ENCODE measurements around the gene AMBRA1.
A peak's percentile ranks its signal among the peaks of the same experiment; 100 is the strongest.

AMBRA1 gene

DNA sequence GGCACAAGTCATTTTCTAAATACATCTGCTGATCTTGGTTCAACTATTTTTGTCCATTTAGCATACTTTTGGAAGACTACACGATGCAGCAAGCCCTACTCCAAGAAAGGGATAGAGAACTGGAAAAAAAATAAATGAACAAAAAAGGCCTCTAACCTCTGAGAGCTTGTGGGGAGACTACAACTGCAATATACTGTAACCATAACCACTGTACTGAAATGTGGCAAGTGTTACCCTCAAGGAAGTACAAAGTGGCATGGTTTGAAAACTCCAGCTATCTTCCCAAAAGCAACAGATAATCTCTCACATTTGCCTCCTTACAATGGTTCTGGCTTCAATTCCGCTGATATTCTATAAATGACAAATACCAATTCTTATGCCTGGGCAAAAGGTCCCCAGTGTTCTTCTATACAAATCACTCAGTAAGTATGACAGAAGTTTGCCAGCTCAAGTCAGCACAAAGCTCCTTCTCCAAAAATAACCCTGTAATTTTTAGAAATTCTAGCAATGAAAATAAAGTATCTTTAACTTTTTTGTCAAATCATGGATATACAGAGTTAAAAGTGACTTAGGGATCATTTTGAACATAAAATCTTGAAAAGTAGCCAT, 22.9 kb downstream of the AMBRA1 start:
- DNase-seq (ENCODE audit: low spot score) = no peak

DNA sequence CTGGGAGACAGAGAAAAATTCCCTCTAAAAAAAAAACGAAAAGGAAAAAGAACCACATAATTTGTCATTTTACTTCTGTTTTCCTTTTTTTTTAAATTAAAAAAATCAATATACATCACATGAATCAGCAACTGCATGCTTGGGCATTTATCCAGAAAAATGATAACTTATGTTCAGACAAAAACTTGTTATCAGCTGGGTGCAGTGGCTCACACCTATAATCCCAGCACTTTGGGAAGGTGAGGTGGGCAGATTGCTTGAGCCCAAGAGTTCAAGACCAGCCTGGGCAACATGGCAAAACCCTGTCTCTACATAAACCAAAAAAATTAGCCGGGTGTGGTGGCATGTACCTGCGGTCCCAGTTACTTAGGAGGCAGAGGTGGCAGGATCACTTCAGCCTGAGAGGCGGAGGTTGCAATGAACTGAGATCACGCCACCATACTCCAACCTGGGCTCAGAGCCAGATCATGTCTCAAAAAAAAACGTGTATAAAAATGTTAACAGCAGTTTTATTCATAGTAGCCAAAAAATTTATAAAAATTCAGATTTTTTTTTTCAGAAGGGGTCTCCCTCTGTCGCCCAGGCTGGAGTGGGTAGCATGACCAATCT, 28.5 kb downstream of the AMBRA1 start:
- DNase-seq (ENCODE audit: low spot score) = no peak

DNA sequence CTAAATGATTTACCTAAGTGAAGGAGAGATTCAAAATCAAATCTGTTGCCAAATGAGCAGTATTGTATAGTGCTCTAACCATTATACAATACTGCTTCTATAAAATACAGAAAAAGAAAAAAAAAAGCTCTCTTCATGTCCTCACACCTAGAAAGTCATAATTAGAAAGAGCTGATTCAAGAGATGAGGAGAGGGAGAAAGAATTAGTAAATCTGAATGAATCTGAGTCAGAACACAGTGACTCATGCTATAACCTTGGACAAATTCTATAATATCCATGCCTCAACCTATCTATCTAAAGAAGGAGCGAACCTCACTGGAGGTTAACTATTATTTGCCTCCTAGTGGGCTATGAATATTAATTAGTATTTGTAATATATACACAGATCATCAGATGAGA, 29.4 kb downstream of the AMBRA1 start:
- no peak for DNase-seq (ENCODE audit: low spot score)

DNA sequence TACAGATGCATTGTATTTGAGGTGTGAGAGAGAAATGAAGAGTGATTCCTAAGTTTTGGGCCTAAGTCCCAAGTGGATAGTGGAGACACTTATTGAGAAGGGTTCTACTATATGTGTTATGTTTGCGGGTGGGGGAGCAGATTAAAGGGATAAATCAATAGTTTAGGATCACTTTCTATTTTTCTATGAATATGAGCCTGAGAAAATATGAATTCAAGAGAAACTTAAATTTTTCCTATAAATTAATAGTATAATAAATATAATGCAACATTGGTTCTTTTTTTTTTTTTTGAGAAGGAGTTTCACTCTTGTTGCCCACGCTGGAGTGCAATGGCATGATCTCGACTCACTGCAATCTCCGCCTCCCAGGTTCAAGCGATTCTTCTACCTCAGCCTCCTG, 31.3 kb downstream of the AMBRA1 start:
- DNase-seq (ENCODE audit: low spot score) = no peak

DNA sequence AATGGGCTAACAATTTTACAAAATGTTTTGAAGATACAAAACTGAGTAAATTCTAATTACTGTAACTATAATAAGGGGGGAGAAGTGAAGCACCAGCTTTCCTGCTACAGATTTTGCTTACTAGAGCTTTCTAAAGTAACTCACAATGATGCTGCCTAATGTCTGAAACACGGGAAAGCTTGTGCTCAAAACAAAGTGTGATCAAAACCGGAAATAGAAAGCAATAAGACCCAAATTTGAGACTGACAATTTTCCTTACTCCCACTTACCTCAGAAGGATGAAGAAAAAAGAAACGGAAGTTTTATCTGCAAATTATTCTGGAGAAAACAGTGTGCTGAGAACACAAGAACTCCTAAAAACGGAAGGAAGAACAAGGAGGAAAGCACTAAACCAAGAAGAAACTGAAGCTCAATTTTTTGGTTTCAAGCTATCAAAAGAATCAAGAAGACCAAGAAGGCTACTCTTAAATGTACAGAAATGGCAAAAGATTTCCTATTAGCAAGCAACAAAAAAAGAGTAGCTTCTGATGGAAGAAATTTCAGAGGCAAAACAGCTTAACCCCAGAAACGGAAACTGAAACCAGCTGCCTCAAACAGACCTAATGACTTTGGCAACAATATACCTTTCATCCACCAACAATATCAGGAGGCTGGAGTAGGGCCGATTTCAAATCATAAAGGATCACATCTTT, 33.4 kb downstream of the AMBRA1 start:
- DNase-seq (ENCODE audit: low spot score) = peak; percentile 32

DNA sequence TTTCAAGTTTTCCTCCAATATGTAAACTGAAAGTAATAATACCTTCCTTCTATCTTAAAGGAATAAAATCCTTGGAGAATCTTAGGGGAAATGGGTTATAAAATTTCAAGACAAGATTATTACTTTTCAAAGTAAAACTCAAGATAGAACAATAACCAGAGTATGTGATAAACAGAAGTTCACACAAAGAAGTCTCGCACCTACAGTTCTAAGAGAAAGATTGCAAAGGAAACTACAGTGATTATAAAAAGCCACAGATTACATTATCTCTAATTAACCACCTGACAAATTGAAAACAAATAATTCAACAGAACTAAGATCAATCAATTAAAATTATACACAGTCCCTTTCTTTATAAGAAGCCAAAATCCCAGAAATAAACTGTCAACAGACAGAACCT, 34.0 kb downstream of the AMBRA1 start:
- DNase-seq (ENCODE audit: low spot score) = no peak

DNA sequence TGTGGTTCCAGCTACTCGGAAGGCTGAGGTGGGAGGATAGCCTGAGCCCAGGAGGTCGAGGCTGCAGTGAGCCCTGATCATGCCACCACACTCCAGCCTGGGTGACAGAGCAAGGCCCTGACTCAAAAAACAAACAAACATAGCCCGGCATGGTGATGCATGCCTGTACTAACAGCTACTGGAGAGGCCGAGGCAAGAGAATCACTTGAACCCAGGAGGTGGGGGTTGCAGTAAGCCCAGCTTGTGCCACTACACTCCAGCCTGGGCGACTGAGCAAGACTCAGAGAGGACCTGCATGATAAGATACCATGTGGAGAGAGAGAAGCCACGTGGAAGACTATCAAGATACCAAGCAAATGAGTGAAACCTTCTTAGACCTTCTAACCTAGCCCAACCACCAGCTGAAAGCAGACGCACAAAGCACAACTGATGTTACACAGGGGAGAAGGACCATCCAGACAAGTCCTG, 36.1 kb downstream of the AMBRA1 start:
- DNase-seq (ENCODE audit: low spot score) = no peak

DNA sequence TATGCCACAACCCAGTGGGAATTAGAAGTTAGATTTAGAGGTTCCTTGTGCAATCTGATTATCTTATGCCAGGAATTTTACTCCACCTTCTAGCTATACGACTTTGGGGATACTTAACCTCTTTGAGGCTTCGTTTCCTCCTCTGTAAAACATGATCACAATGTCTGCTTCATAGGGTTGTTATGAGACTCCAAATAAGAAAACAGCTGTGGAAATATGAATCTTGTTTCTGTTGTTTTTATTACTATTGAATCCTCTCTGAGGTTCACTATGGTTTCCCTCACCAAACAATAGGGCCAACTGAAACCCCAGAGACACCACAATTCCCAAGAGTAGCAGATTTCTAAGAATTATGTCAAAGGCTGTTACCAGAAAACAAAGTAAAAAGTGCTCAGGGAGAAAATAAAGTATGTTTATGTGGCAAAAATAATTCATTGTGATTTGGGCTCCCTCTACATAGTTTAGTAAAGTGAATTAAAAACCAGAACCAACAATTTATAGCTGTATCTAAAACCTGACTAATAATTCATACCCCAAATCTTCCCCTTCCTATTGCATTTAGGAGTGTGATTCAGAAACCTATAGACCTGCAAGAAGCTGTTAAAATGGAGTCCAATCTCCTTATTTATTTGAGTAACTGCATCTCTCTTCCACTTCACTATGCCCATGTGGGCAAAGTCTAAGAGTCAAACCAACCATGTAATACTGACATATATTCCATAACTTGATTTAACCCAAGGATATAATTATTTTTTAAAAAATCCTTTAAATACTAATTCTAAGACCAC, 38.4 kb downstream of the AMBRA1 start:
- DNase-seq (ENCODE audit: low spot score) = no peak

DNA sequence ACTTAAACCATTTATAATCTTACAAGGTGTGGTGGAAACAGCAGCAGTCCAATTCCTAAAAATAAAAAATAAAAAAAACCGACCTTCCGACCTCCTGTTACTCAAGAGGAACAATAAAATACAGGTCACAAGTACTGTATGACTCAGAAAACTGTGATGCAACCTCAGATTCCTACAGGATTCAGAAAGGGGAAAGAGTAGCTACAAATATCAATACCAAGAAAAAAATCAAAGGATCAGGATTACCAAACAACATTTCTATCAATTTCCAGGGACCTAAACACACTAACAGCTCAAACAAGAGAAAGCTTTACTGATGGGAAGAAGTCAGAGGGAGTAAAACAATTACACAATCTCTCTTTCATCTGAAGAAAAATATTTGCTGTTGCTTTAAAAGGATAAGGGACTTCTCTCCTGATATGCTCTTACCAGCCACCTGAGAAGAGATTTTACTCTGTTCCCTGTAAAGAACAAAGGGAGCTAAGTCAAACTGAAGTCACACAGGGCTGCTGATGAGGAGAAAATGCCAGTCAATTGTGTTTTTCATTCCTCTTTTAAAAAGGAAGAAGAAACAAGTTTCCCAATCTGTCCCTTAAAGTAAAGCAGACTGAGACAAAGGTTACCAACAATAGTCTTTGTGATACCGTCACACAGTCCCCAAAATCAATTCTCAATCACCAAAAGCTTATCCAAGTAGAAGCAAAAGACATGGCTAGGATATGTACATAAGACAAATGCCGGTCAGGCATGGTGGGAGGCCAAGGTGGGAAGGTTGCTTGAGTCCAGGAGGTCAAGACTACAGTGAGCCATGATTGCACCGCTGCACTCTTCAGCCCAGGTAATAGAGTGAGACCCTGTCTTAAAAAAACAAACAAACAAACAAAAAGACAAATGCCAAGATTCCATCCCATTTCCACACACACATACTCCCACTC, 39.3 kb downstream of the AMBRA1 start:
- DNase-seq (ENCODE audit: low spot score) = peak; percentile 64

DNA sequence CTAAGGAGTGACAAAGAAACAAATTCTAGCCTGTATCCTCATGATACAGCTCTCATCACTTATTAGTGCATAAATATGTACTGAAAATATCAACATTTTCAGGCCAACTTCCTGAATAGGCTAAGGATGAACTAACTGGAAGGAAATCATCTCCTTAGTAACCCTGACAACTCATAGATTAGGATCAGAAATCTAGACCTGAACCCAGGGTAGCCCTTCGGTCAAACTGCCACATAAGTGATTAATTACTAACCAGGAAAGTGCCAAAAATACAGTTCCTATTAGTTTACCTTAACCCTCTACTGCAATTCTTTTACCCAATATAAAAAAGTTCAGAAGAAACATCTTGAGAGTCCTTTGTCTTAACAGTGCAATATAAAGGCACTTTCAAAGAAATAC, 40.0 kb downstream of the AMBRA1 start:
- no peak for DNase-seq (ENCODE audit: low spot score)

DNA sequence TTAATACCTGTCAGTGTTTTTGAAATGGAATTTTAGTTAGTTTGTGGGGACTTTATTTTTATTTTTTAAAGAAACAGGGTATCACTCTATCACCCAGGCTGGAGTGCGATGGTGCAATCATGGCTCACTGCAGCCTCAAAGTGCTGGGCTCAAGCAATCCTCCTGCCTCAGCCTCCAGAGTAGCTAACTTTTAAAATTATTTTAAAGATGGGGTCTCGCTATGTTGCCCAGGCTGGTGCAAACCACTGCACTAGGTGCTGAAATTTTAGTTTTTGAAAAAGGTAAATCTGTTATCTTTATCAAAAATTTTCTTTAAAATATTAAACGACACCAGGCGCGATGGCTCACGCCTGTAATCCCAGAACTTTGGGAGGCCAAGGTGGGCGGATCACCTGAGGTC, 42.6 kb downstream of the AMBRA1 start:
- DNase-seq (ENCODE audit: low spot score) = no peak

DNA sequence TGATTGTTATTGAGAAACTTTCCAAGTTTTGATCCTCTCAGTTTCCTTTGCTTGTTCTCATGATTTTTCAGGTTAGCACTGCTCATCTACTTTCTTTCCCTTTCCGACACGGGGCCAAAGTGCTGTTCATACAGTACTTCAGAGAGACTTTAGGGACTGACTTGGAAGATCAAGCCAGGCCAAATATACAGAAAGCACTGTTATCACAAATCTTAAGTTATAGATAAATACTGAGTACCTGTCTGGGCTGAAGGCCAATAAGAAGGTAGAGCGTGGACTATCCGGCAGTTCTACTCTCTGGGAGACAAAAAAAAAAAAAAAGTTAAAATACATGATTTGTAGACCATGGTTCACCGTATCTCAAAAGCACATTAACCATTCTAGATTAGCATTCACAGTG, 46.2 kb downstream of the AMBRA1 start:
- no peak for DNase-seq (ENCODE audit: low spot score)

DNA sequence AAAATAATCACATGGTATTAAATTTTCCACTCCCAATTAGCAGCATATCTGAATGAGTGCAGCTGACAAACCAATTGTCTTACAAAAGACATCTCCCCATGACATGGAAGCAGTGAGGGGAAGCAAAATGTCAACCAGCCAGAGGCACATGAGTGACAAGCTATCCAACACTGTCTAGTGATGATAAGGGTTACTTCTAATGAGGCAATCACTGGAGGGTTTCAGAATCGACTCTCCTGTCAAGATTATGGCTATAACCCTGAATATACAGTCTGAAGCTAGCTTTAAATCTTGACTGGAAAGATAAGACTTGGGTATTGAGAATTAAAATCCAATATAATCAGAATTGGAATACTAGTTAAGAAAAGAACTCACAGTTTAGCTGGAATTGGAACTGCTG, 50.3 kb downstream of the AMBRA1 start:
- no peak for DNase-seq (ENCODE audit: low spot score)

DNA sequence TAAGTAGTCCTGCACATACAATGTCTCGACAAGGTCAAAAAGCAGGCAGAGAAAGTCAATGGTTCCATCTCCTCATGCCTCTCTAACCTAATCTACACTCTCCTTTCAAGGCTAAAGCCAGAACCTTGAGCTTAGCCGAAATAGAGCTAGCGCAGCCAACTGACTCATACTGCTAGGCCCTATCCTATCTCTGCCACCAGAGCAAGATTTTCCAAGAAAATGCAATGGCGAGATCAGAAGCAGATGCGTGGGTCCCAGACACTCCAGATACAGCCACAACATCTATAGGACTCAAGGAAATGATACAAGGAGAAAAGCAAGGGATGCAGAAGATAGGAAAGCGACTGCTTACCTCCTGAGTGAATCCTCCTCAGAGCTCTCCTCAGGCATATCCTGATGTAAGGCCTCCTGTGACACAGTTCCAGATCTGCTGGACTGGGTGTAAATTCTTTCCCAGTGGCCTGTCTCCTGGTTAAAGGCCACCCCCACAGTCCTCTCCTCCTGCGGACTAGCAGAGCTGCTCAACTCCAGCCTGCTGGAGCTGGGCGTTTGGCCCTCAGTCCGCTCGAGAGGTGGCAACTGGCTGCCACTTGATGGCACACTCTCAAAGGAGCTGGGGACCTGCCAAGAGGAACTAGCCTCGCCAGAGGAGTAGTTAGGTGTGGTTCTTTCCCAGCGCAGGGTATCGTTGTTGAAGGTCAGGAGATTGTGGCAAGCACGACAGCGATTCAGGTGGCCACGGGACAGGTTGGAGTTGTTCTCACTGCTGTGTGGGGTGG, 52.0 kb downstream of the AMBRA1 start:
- DNase-seq (ENCODE audit: low spot score) = no peak

DNA sequence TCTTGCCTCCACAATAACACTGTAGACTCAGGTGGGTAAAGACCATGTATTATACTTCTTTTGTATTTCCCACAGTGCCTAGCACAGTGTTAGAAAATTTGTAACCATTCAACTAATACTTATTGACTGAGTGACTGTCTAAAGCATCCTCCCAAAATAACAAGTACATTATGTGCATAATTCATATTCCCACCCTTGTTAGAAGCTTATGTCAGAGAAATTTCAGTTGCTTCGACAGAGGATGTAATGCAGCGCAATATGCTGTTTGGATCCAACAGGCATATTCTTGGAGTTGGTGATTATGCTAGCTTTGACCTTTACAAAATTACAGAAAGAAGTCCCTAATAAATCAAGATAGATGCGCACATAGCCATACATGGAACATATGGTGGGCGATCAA, 53.0 kb downstream of the AMBRA1 start:
- no peak for DNase-seq (ENCODE audit: low spot score)

DNA sequence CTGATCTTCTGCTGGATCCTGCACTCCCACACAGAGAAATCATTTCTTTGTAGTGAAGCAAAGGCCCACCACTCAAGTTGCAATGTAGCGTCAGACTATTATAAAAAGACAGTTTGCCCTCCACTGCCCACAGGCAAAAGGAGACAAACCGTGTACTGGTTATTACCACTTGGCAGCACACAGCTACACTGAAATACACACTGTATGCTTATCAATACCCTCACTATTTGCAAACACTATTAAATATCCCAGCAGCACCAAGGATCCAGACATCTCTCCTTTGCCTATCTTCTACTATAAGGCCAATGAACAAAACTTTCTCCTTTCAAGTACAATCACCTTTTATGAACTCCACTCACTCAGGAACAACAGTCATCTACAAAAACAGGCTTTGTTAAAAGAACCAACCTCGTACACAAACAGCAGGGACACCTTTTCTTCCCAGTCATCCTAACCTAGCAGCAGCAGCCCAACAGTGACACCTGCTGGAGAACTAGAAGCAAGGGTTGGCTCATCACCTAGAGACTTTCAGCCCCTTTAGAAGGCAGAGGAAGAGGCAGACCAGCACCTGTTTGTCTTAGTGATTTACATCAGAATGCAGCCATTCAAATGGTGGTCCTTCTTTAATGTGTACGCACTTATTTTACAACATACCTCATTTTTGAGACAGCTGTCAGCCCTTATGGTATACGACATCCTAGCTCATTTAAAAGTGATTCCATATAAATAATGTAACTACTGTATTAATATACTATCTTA, 56.1 kb downstream of the AMBRA1 start:
- DNase-seq (ENCODE audit: low spot score) = peak; percentile 83

DNA sequence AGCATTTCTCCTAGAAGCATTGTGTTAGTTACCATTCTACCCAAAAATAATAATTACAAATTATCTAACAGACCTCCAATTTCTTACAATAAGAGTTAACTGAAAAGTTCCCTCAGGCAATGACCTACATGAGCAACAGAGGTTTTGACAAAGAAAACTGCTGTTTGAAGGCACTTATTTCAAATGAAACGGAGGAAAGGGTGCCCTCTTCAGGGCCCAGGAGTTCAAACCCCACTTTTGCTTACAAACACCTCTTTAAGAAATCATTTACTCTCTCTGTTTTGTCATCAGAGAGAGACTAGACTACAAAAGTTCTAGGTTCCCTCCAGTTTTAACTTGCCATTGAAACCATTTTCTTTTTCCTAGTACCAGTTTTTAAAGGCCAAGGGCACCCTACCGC, 56.7 kb downstream of the AMBRA1 start:
- no peak for DNase-seq (ENCODE audit: low spot score)

DNA sequence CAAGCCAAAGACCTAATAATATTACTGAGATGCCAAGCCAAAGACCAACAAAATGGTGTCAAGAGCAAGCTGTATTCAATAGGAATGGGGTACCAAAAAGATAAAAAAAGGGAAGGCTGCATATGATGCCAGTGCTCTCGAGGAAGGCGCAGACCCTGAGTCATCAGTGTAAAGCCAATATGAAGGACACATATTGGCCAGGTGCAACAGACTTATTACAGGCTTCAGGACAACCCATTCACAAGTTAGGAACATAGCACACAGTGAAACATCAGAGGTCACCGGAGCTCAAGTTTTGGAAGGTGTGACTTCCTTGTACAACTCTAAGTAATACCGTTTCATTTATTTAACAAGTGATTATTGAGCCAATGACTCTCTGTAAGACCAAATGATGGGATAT, 58.1 kb downstream of the AMBRA1 start:
- no peak for DNase-seq (ENCODE audit: low spot score)

DNA sequence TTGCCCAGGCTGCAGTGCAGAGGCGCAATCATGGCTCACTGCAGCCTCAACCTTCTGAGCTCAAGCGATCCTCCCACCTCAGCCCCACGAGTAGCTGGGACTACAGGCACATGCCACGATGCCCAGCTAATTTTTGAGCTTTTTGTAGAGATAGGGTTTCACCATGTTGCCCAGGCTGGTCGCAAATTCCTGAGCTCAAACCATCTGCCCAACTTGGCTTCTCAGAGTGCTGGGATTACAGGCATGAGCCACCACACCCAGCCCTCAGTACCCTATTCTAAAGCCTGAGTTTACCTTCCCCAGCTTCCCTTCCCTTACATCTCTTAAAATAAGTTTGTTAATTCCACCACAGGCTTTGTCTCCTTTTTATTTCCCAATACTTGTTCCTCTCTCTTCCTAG, 59.1 kb downstream of the AMBRA1 start:
- DNase-seq (ENCODE audit: low spot score) = no peak

Data from AG20443 (cell line).